MM.1S (cell line): ENCODE data around the gene PAK2.

Source experiments
- DNase-seq: peaks from one replicate; pipeline ENCODE4 v3.0.0-alpha.2; 2015
- H2AFZ ChIP-seq: fragments of 300-600 bp; sonication (generic); 2 replicates; pipeline ENCODE4 v1.6.0; 2016; ENCODE audit warnings: antibody characterized with exemption, low read length
- H3F3A ChIP-seq: fragments of 300-600 bp; sonication (generic); 2 replicates; pipeline ENCODE4 v1.6.1; 2016; ENCODE audit warnings: mild to moderate bottlenecking, antibody characterized with exemption, low read length, moderate library complexity, mixed read lengths; ENCODE audit not compliant: insufficient read depth
- H3K27ac ChIP-seq: fragments of 300-600 bp; sonication (generic); 2 replicates; pipeline ENCODE4 v1.5.1; 2016; ENCODE audit warnings: mild to moderate bottlenecking, low read length
- H3K27me3 ChIP-seq: fragments of 300-600 bp; sonication (generic); replicated peaks from 2 replicates; pipeline ENCODE4 v1.6.0; 2016; ENCODE audit warnings: low read length; ENCODE audit not compliant: insufficient read depth
- H3K36me3 ChIP-seq: fragments of 300-600 bp; sonication (generic); replicated peaks from 2 replicates; pipeline ENCODE4 v1.6.1; 2016; ENCODE audit warnings: mild to moderate bottlenecking, low read length, mixed read lengths; ENCODE audit not compliant: insufficient read depth
- H3K4me1 ChIP-seq: fragments of 300-600 bp; sonication (generic); 2 replicates; pipeline ENCODE4 v1.6.1; 2016; ENCODE audit warnings: low read length, mixed read lengths
- H3K4me2 ChIP-seq: fragments of 300-600 bp; sonication (generic); 2 replicates; pipeline ENCODE4 v1.6.0; 2016; ENCODE audit warnings: low read depth, low read length
- H3K4me3 ChIP-seq: fragments of 300-600 bp; sonication (generic); 2 replicates; pipeline ENCODE4 v1.5.1; 2016; ENCODE audit warnings: low read length, mixed read lengths
- H3K79me2 ChIP-seq: fragments of 300-600 bp; sonication (generic); 2 replicates; pipeline ENCODE4 v1.6.1; 2016; ENCODE audit warnings: mixed run types, low read length, mixed read lengths
- H3K9ac ChIP-seq: fragments of 300-600 bp; sonication (generic); 2 replicates; pipeline ENCODE4 v1.6.1; 2016; ENCODE audit warnings: low read length, mixed read lengths
- H3K9me2 ChIP-seq: fragments of 300-600 bp; sonication (generic); replicated peaks from 2 replicates; pipeline ENCODE4 v1.6.1; 2016; ENCODE audit warnings: mild to moderate bottlenecking, low read length, mixed read lengths; ENCODE audit not compliant: insufficient read depth
- H3K9me3 ChIP-seq: fragments of 300-600 bp; sonication (generic); replicated peaks from 2 replicates; pipeline ENCODE4 v1.6.1; 2016; ENCODE audit warnings: mild to moderate bottlenecking, low read length, mixed read lengths; ENCODE audit not compliant: insufficient read depth
- H4K20me1 ChIP-seq: fragments of 300-600 bp; sonication (generic); 2 replicates; pipeline ENCODE4 v1.6.1; 2016; ENCODE audit warnings: mild to moderate bottlenecking, low read length, moderate library complexity, mixed read lengths; ENCODE audit not compliant: insufficient read depth
- CTCF ChIP-seq: fragments of 300-600 bp; sonication (generic); IDR thresholded peaks from 2 replicates; pipeline ENCODE4 v1.5.1; 2016; ENCODE audit warnings: antibody characterized with exemption, low read length, mixed read lengths
- EZH2 ChIP-seq: fragments of 300-600 bp; sonication (generic); optimal IDR thresholded peaks from 2 replicates; pipeline ENCODE3; 2017; ENCODE audit warnings: low read depth, mild to moderate bottlenecking, antibody characterized with exemption, low read length, mixed read lengths
- EZH2phosphoT487 ChIP-seq: fragments of 300-600 bp; sonication (generic); IDR thresholded peaks from 2 replicates; pipeline ENCODE4 v1.6.1; 2018; ENCODE audit warnings: antibody characterized with exemption, low read length

PAK2 gene

GRCh38 chr3:196736670-196737374 lies 2.8 kb upstream of the PAK2 start:
- no peaks in the 10 kb centered on the region for H3K9me2 ChIP-seq
- no peak for DNase-seq
- H3K4me3 ChIP-seq = no peak overlapping the region
- peaks cover 7% of the 10 kb centered on the region for H3K4me1 ChIP-seq
- no peak overlapping the region for H2AFZ ChIP-seq
- peaks cover 20% of the 10 kb centered on the region for H3F3A ChIP-seq
- H3K9me3 ChIP-seq = no peaks in the 10 kb centered on the region
- TF ChIP-seq EZH2 = no peak
- TF ChIP-seq CTCF = no peak
- TF ChIP-seq EZH2phosphoT487 = no peak
- H3K9ac ChIP-seq = no peak overlapping the region
- peaks cover 20% of the 10 kb centered on the region for H3K79me2 ChIP-seq
- no peak overlapping the region for H3K27ac ChIP-seq
- H3K27me3 ChIP-seq = no peaks in the 10 kb centered on the region
- H3K36me3 ChIP-seq = no peaks in the 10 kb centered on the region; the same call in 1 of the 2 replicates
- H4K20me1 ChIP-seq = peaks cover 6% of the 10 kb centered on the region; the same call in 1 of the 2 replicates
- H3K4me2 ChIP-seq = no peak overlapping the region

- H3K27ac ChIP-seq = no peak overlapping the region
- no peak overlapping the region for H3K9ac ChIP-seq
- no peak overlapping the region for H3K4me2 ChIP-seq
- H3K9me3 ChIP-seq = no peaks in the 10 kb centered on the region
- no peak for DNase-seq
- H3K4me3 ChIP-seq = no peak overlapping the region
- no peak for TF ChIP-seq EZH2
- no peak for TF ChIP-seq EZH2phosphoT487
- TF ChIP-seq CTCF = no peak
- H2AFZ ChIP-seq = no peak overlapping the region
- H4K20me1 ChIP-seq = peaks cover 6% of the 10 kb centered on the region; the same call in 1 of the 2 replicates
- H3K79me2 ChIP-seq = peaks cover 28% of the 10 kb centered on the region
- no peaks in the 10 kb centered on the region; the same call in 1 of the 2 replicates for H3K36me3 ChIP-seq
- H3K4me1 ChIP-seq = peaks cover 7% of the 10 kb centered on the region
- no peaks in the 10 kb centered on the region for H3K9me2 ChIP-seq
- H3F3A ChIP-seq = peaks cover 20% of the 10 kb centered on the region
- no peaks in the 10 kb centered on the region for H3K27me3 ChIP-seq
These were observed 2.0 kb upstream of the PAK2 start for GRCh38 chr3:196737655-196738054.

GRCh38 chr3:196740481-196741248 lies 1.0 kb downstream of the PAK2 start:
- TF ChIP-seq EZH2phosphoT487 = no peak
- no peak for TF ChIP-seq EZH2
- TF ChIP-seq CTCF = no peak
- H3K4me2 ChIP-seq = peak overlapping the region; percentile 87
- peaks cover 58% of the 10 kb centered on the region for H3K79me2 ChIP-seq
- no peaks in the 10 kb centered on the region for H3K9me2 ChIP-seq
- no peaks in the 10 kb centered on the region for H3K27me3 ChIP-seq
- no peaks in the 10 kb centered on the region for H3K9me3 ChIP-seq
- peaks cover 20% of the 10 kb centered on the region for H3F3A ChIP-seq
- peaks cover 14% of the 10 kb centered on the region; the same call in 1 of the 2 replicates for H4K20me1 ChIP-seq
- H2AFZ ChIP-seq = peak overlapping the region; percentile 61
- peak; percentile 54 for DNase-seq
- peak overlapping the region; percentile 82 for H3K4me3 ChIP-seq
- H3K36me3 ChIP-seq = no peaks in the 10 kb centered on the region
- H3K4me1 ChIP-seq = peaks cover 7% of the 10 kb centered on the region
- H3K27ac ChIP-seq = peak overlapping the region; percentile 82
- peak overlapping the region; percentile 88 for H3K9ac ChIP-seq
